ENCODE measurements around the gene LRRTM4. TPM values are rescaled to one million over a fixed set of nuclear protein-coding genes. Genes with fewer than 3 reads are reported as not detected.

The LRRTM4 gene
- total RNA-seq, 1 experiment from 2014 or later: 12.0 TPM

- no peak for TF ChIP-seq CTCF (conservative IDR thresholded peaks at IDR 0.05)
These were observed 546.4 kb downstream of the LRRTM4 start for GRCh38 chr2:76975752-76976151.

More at GRCh38 chr2:76975752-76976151, 546.4 kb downstream of the LRRTM4 start:
- no peak overlapping the region for H3T11ph ChIP-seq (ENCODE audit: low read length)
- H2BK15ac ChIP-seq (ENCODE audit: low read depth, low read length): no peak overlapping the region
- H3K27me3 ChIP-seq (ENCODE audit: insufficient read depth, low read length): no peaks in the 10 kb centered on the region
- Mint-ChIP-seq H3K36me3 (ENCODE audit: insufficient read depth in 1 of 3, low read depth in 3 of 3) (no peaks in the 10 kb centered on the region), H3K4me1 (peaks cover 3 to 4% of the 10 kb centered on the region in 2 experiments; a peak in 1 of 4 replicates), H3K27me3 (ENCODE audit: low read depth) (no peaks in the 10 kb centered on the region), H3K9me3 (no peaks in the 10 kb centered on the region), H3K27ac (no peak overlapping the region), H3K4me3 (no peak overlapping the region)
- no peak overlapping the region for H2BK12ac ChIP-seq (ENCODE audit: insufficient read length, low read depth, low read length)
- H2BK20ac ChIP-seq (ENCODE audit: low read depth, low read length, poor library complexity, severe bottlenecking): no peak overlapping the region
- no peak overlapping the region for H2BK5ac ChIP-seq (ENCODE audit: insufficient read length, low read length)
- H3K4me1 ChIP-seq (ENCODE audit: insufficient read depth, low read length): no peaks in the 10 kb centered on the region
- H2AFZ ChIP-seq (ENCODE audit: low read length): no peak overlapping the region
- H4K8ac ChIP-seq (replicated peaks; ENCODE audit: insufficient read length, low read depth, low read length): no peak overlapping the region
- H3K56ac ChIP-seq (ENCODE audit: insufficient read length, low read depth, low read length): no peak overlapping the region
- no peak for DNase-seq
- H3K14ac ChIP-seq (ENCODE audit: insufficient read depth, low read length): no peak overlapping the region
- no peaks in the 10 kb centered on the region for H3K9me3 ChIP-seq (ENCODE audit: control insufficient read depth, low read depth, low read length)
- no peaks in the 10 kb centered on the region for H3K79me1 ChIP-seq (ENCODE audit: insufficient read depth, low read depth, low read length, poor library complexity, severe bottlenecking)
- no peak overlapping the region for H4K91ac ChIP-seq (ENCODE audit: insufficient read length, low read depth, low read length)
- no peaks in the 10 kb centered on the region for H3K23me2 ChIP-seq (ENCODE audit: insufficient read length, low read depth, low read length, poor library complexity, severe bottlenecking)
- H4K5ac ChIP-seq (ENCODE audit: insufficient read length, low read depth, low read length): no peak overlapping the region
- H3K4ac ChIP-seq (ENCODE audit: low read depth, low read length): no peak overlapping the region
- no peaks in the 10 kb centered on the region for H3K79me2 ChIP-seq (ENCODE audit: insufficient read depth, low read length)
- no peak overlapping the region for H3K23ac ChIP-seq (ENCODE audit: insufficient read length, low read depth, low read length)
- no peak overlapping the region for H3K18ac ChIP-seq (ENCODE audit: insufficient read length, low read depth, low read length)
- H2BK120ac ChIP-seq (ENCODE audit: low read depth, low read length, poor library complexity, severe bottlenecking): no peak overlapping the region
- H3K4me2 ChIP-seq (ENCODE audit: insufficient read depth, insufficient read length, low read length): no peak overlapping the region
- H3K27ac ChIP-seq (ENCODE audit: insufficient read length, low read depth, low read length): no peak overlapping the region
- H3K9ac ChIP-seq (ENCODE audit: extremely low read depth, insufficient read length, low read length): no peak overlapping the region
- no peaks in the 10 kb centered on the region for H4K20me1 ChIP-seq (ENCODE audit: control insufficient read depth, insufficient read depth, insufficient read length)
- H2AK5ac ChIP-seq (ENCODE audit: insufficient read length, low read length): no peak overlapping the region
